Mesothelial cell of epicardium (in vitro differentiated cells): ENCODE data around the gene CUX1. TPM values are rescaled to one million over a fixed set of nuclear protein-coding genes. Genes with fewer than 3 reads are reported as not detected.

Experiments
- DNase-seq, 2 experiments: peaks; one replicate each; pipeline ENCODE4 v3.0.0; 2021; ENCODE audit warnings: low spot score in 2 of 2; ENCODE audit not compliant: unreplicated experiment in 2 of 2
- H3K27ac Mint-ChIP-seq: 2 replicates; pipeline ENCODE4 v1.8.0; 2021; ENCODE audit warnings: mixed read lengths
- H3K27me3 Mint-ChIP-seq: 2 replicates; pipeline ENCODE4 v1.8.0; 2021; ENCODE audit warnings: low read depth, mixed read lengths
- H3K36me3 Mint-ChIP-seq: 2 replicates; pipeline ENCODE4 v1.8.0; 2021; ENCODE audit warnings: mixed read lengths
- H3K4me1 Mint-ChIP-seq: 2 replicates; pipeline ENCODE4 v1.8.0; 2021; ENCODE audit warnings: mixed read lengths
- H3K4me3 Mint-ChIP-seq: 2 replicates; pipeline ENCODE4 v1.8.0; 2021; ENCODE audit warnings: mild to moderate bottlenecking, moderate library complexity, mixed read lengths
- H3K9me3 Mint-ChIP-seq: 2 replicates; pipeline ENCODE4 v1.8.0; 2021; ENCODE audit warnings: mixed read lengths
- CTCF ChIP-seq: fragments of 200-600 bp; sonication (generic); IDR thresholded peaks from one replicate; pipeline ENCODE4 v1.5.0; 2021; ENCODE audit warnings: antibody characterized with exemption; ENCODE audit not compliant: unreplicated experiment
- total RNA-seq: library from RNA; stranded (reverse); gene quantifications from 3 replicates; pipeline ENCODE4 v1.2.1, GENCODE V29; 2021

The CUX1 gene
- total RNA-seq, 1 donor from 2014 or later: 158 TPM

GRCh38 chr7:101911800-101912715 lies 94.6 kb downstream of the CUX1 start:
- peaks cover 14% of the 10 kb centered on the region for H3K36me3 Mint-ChIP-seq
- H3K9me3 Mint-ChIP-seq: no peaks in the 10 kb centered on the region
- TF ChIP-seq CTCF: no peak
- no peak overlapping the region for H3K4me3 Mint-ChIP-seq
- H3K27ac Mint-ChIP-seq: peak overlapping the region; percentile 87
- H3K27me3 Mint-ChIP-seq: no peaks in the 10 kb centered on the region
- DNase-seq: no peak
- H3K4me1 Mint-ChIP-seq: peaks cover 22% of the 10 kb centered on the region

- H3K4me1 Mint-ChIP-seq: peaks cover 22% of the 10 kb centered on the region
- H3K4me3 Mint-ChIP-seq: no peak overlapping the region
- H3K27ac Mint-ChIP-seq: peak overlapping the region; percentile 87
- DNase-seq: no peak
- no peaks in the 10 kb centered on the region for H3K9me3 Mint-ChIP-seq
- no peaks in the 10 kb centered on the region for H3K27me3 Mint-ChIP-seq
- TF ChIP-seq CTCF: no peak
- peaks cover 16% of the 10 kb centered on the region for H3K36me3 Mint-ChIP-seq
Measured at GRCh38 chr7:101912716-101913110, 95.3 kb downstream of the CUX1 start.

- H3K4me1 Mint-ChIP-seq: peaks cover 22% of the 10 kb centered on the region
- no peak overlapping the region for H3K4me3 Mint-ChIP-seq
- H3K36me3 Mint-ChIP-seq: peaks cover 16% of the 10 kb centered on the region
- peak overlapping the region; percentile 87 for H3K27ac Mint-ChIP-seq
- no peaks in the 10 kb centered on the region for H3K9me3 Mint-ChIP-seq
- no peaks in the 10 kb centered on the region for H3K27me3 Mint-ChIP-seq
- no peak for TF ChIP-seq CTCF
- DNase-seq: no peak
Measured at GRCh38 chr7:101913247-101913721, 95.9 kb downstream of the CUX1 start.

GRCh38 chr7:101913851-101914250 lies 96.4 kb downstream of the CUX1 start:
- no peaks in the 10 kb centered on the region for H3K9me3 Mint-ChIP-seq
- H3K36me3 Mint-ChIP-seq: peaks cover 16% of the 10 kb centered on the region
- TF ChIP-seq CTCF: no peak
- no peak for DNase-seq
- H3K27ac Mint-ChIP-seq: peak overlapping the region; percentile 68
- H3K4me1 Mint-ChIP-seq: peaks cover 22% of the 10 kb centered on the region
- H3K4me3 Mint-ChIP-seq: no peak overlapping the region
- H3K27me3 Mint-ChIP-seq: no peaks in the 10 kb centered on the region

GRCh38 chr7:101915000-101915399 lies 97.6 kb downstream of the CUX1 start:
- TF ChIP-seq CTCF: no peak
- DNase-seq: no peak
- Mint-ChIP-seq H3K27me3 (no peaks in the 10 kb centered on the region), H3K36me3 (peaks cover 24% of the 10 kb centered on the region), H3K4me1 (peaks cover 22% of the 10 kb centered on the region), H3K4me3 (no peak overlapping the region), H3K9me3 (no peaks in the 10 kb centered on the region), H3K27ac (no peak overlapping the region)
